Left ventricle myocardium superior (tissue), 1 donor: ENCODE data around the gene MAN1C1. TPM values are rescaled to one million over a fixed set of nuclear protein-coding genes. Genes with fewer than 3 reads are reported as not detected.

Experiments used
- ATAC-seq: fragments of 200-7000 bp; cut with Tn5 transposase; one replicate; pipeline ENCODE4 v1.9.1; 2020; ENCODE audit warnings: mild to moderate bottlenecking, moderate library complexity
- DNase-seq: peaks from one replicate; pipeline ENCODE4 v3.0.0-alpha.2; 2020
- intact Hi-C: fragments of 100-400 bp; cut with micrococcal nuclease; formaldehyde crosslinking; loops from one replicate; pipeline ENCODE4 v1.11.0; 2022
- total RNA-seq: library from RNA; stranded (reverse); fragmentation: NEBNext Ultra II Directional; extraction: Animal tissue kit (Norgen Biotek cat#: 25700); gene quantifications from one replicate; pipeline ENCODE4 v1.2.1, GENCODE V29; 2021
- donor health status: DM: no; HTN: yes; CAD: no; lungs with severe emphysema.

The MAN1C1 gene
- total RNA-seq, 1 donor from 2014 or later, result 17.9 TPM

GRCh38 chr1:25701030-25701785 lies 84.6 kb downstream of the MAN1C1 start:
- DNase-seq, result no peak
- no peak for ATAC-seq
- intact Hi-C loops, result no loop called here

- no peak for ATAC-seq
- intact Hi-C loops, result no loop called here
- no peak for DNase-seq
Measured at GRCh38 chr1:25702101-25702775, 85.6 kb downstream of the MAN1C1 start.

- no peak for ATAC-seq
- intact Hi-C loops, result no loop called here
- no peak for DNase-seq
Measured at GRCh38 chr1:25703041-25703440, 86.5 kb downstream of the MAN1C1 start.

GRCh38 chr1:25703671-25704266 lies 87.2 kb downstream of the MAN1C1 start:
- intact Hi-C loops, result no loop called here

GRCh38 chr1:25704267-25704691 lies 87.7 kb downstream of the MAN1C1 start:
- peak; percentile 5 for ATAC-seq
- peak; percentile 56 for DNase-seq
- intact Hi-C loops, result no loop called here

More at GRCh38 chr1:25703671-25704266, 87.2 kb downstream of the MAN1C1 start:
- DNase-seq (no peak), ATAC-seq (no peak)

GRCh38 chr1:25705699-25706098 lies 89.1 kb downstream of the MAN1C1 start:
- no peak for DNase-seq
- no peak for ATAC-seq

GRCh38 chr1:25706146-25707089 lies 89.8 kb downstream of the MAN1C1 start:
- ATAC-seq (peak; percentile 40), DNase-seq (no peak)
- intact Hi-C loops, result no loop called here

More at GRCh38 chr1:25705699-25706098, 89.1 kb downstream of the MAN1C1 start:
- intact Hi-C loops, result no loop called here

GRCh38 chr1:25707280-25708016 lies 90.9 kb downstream of the MAN1C1 start:
- DNase-seq (no peak), ATAC-seq (no peak)
- intact Hi-C loops, result no loop called here

GRCh38 chr1:25710583-25711347 lies 94.2 kb downstream of the MAN1C1 start:
- DNase-seq, result no peak
- no peak for ATAC-seq
- intact Hi-C loops, result no loop called here

GRCh38 chr1:25711555-25712298 lies 95.1 kb downstream of the MAN1C1 start:
- ATAC-seq (peak; percentile 50), DNase-seq (peak; percentile 60)
- intact Hi-C loops, result no loop called here

GRCh38 chr1:25712299-25712970 lies 95.8 kb downstream of the MAN1C1 start:
- ATAC-seq (no peak), DNase-seq (no peak)
- intact Hi-C loops, result no loop called here

- ATAC-seq (no peak), DNase-seq (no peak)
- intact Hi-C loops, result no loop called here
Measured at GRCh38 chr1:25713961-25714360, 97.4 kb downstream of the MAN1C1 start.

- no peak for ATAC-seq
- DNase-seq, result no peak
- intact Hi-C loops, result no loop called here
Measured at GRCh38 chr1:25714372-25714931, 97.9 kb downstream of the MAN1C1 start.

GRCh38 chr1:25715888-25716287 lies 99.3 kb downstream of the MAN1C1 start:
- intact Hi-C loops, result no loop called here
- DNase-seq (no peak), ATAC-seq (no peak)

- ATAC-seq, result no peak
- intact Hi-C loops, result no loop called here
- DNase-seq, result no peak
Measured at GRCh38 chr1:25716320-25716719, 99.7 kb downstream of the MAN1C1 start.

- DNase-seq (no peak), ATAC-seq (no peak)
- intact Hi-C loops, result no loop called here
Measured at GRCh38 chr1:25718732-25719131, 102.1 kb downstream of the MAN1C1 start.
